ENCODE results near the gene OSR1. TPM values are rescaled to one million over a fixed set of nuclear protein-coding genes. Genes with fewer than 3 reads are reported as not detected.

OSR1 gene
- total and polyA plus RNA-seq, 2 of the 4 experiments (the other 2 are of a cell fraction) = 12.4 to 48.0 TPM

- H4K20me1 ChIP-seq (ENCODE audit: insufficient read depth, low read length) = no peaks in the 10 kb centered on the region
- WGBS, 2 experiments (ENCODE audit: extremely low coverage in 2 of 2, insufficient read length in 1 of 2) = no CpG with 5 or more reads among the region's 3 CpGs
- no peak overlapping the region for H2BK15ac ChIP-seq (ENCODE audit: low read depth, low read length)
- POLR2A ChIA-PET (ENCODE audit: unreplicated experiment) = no interaction called here
- intact Hi-C loops (cut with micrococcal nuclease) = loop anchor here (5.0 kb wide), 2 partner anchors 472 to 752 kb away; no protein-coding TSS in a partner anchor
- no peak overlapping the region for H3K27ac ChIP-seq (ENCODE audit: insufficient read depth, low read length)
- H4K8ac ChIP-seq (ENCODE audit: low read depth in 2 of 2, low read length in 2 of 2) = no peak overlapping the region
- CTCF ChIA-PET = interaction anchor here (1.6 kb wide), 1 partner anchor 843 kb away, joined by 4 read pairs; no protein-coding TSS in a partner anchor
- no peak overlapping the region for H2AK9ac ChIP-seq (replicated peaks; ENCODE audit: low read depth, low read length, poor library complexity)
- no peak overlapping the region for H2BK120ac ChIP-seq (ENCODE audit: low read depth, low read length)
- no peak for ATAC-seq (ENCODE audit: low read depth)
- H3K4me2 ChIP-seq (ENCODE audit: low read depth, low read length) = no peak overlapping the region
- no peak overlapping the region for H2AFZ ChIP-seq (replicated peaks; ENCODE audit: low read length, poor library complexity)
- H3K79me1 ChIP-seq (ENCODE audit: low read depth in 1 of 2, low read length in 2 of 2) = no peaks in the 10 kb centered on the region
- H3K14ac ChIP-seq (replicated peaks; ENCODE audit: low read depth, low read length) = no peak overlapping the region
- no peak overlapping the region for H4K91ac ChIP-seq (ENCODE audit: insufficient read depth, low read depth, low read length)
- no peak for TF ChIP-seq RAD21 (IDR thresholded peaks at IDR 0.05; ENCODE audit: low read length)
- TF ChIP-seq SMC3 (IDR thresholded peaks at IDR 0.05; ENCODE audit: low read depth, low read length) = no peak
- TF ChIP-seq RFX5 (IDR thresholded peaks at IDR 0.05; ENCODE audit: low read depth, low read length) = no peak
- no peak for TF ChIP-seq MAFK (IDR thresholded peaks at IDR 0.05; ENCODE audit: low read depth, low read length)
- TF ChIP-seq CEBPB (IDR thresholded peaks at IDR 0.05; ENCODE audit: low read depth, low read length) = no peak
- no peak for TF ChIP-seq NFE2L2 (IDR thresholded peaks at IDR 0.05; ENCODE audit: low read depth, low read length)
- no peak for TF ChIP-seq MAZ (IDR thresholded peaks at IDR 0.05; ENCODE audit: borderline replicate concordance, low read depth, low read length)
- TF ChIP-seq USF2 (IDR thresholded peaks at IDR 0.05; ENCODE audit: low read depth, low read length) = no peak
- no peak for TF ChIP-seq FOS (IDR thresholded peaks at IDR 0.05; ENCODE audit: low read depth, low read length)
- no peak overlapping the region for H4K5ac ChIP-seq (ENCODE audit: low read depth, low read length)
- H3K56ac ChIP-seq (ENCODE audit: extremely low read depth, insufficient read depth, low read length) = no peak overlapping the region
- no peak overlapping the region; the same call in 1 of the 2 replicates for H3K23ac ChIP-seq (ENCODE audit: low read depth, low read length)
- H2AK5ac ChIP-seq (ENCODE audit: low read depth, low read length) = peak overlapping the region; percentile 44; the same call in 1 of the 2 replicates
- no peak overlapping the region for H2BK5ac ChIP-seq (ENCODE audit: low read depth, low read length, poor library complexity, severe bottlenecking)
- DNase-seq = no peak
- H3K9me3 ChIP-seq (ENCODE audit: control insufficient read depth, insufficient read depth, low read length) = no peaks in the 10 kb centered on the region
- no peak overlapping the region for H3K4me3 ChIP-seq (ENCODE audit: insufficient read depth, low read depth, low read length)
- dilution Hi-C loops (cut with HindIII; ENCODE audit: low sequenced_read_pairs, unreplicated experiment) = no loop called here
- no peak overlapping the region for H3K18ac ChIP-seq (ENCODE audit: low read depth, low read length)
- H3K4me1 ChIP-seq (ENCODE audit: control insufficient read depth, insufficient read depth, low read length) = peaks cover 3% of the 10 kb centered on the region; the same call in 1 of the 2 replicates
- no peaks in the 10 kb centered on the region for H3K9me1 ChIP-seq (ENCODE audit: insufficient read depth, low read length)
- H3K36me3 ChIP-seq (ENCODE audit: control insufficient read depth, insufficient read depth, low read length) = no peaks in the 10 kb centered on the region
- no peak overlapping the region for H3K9ac ChIP-seq (ENCODE audit: low read depth, low read length)
- H3K27me3 ChIP-seq (ENCODE audit: control insufficient read depth, insufficient read depth, low read length) = peaks cover 17% of the 10 kb centered on the region
- no peak overlapping the region for H2BK20ac ChIP-seq (ENCODE audit: low read depth, low read length)
- H3K4ac ChIP-seq (ENCODE audit: low read depth, low read length) = no peak overlapping the region
- in situ Hi-C loops (cut with MboI; ENCODE audit: low sequenced_read_pairs) = loop anchor here (5.0 to 10.0 kb wide), 3 partner anchors 617 to 929 kb away; no protein-coding TSS in a partner anchor
- BruUV-seq (replicated peaks) = no TSS peak
Measured at GRCh38 chr2:19364014-19364413, 5.6 kb upstream of the OSR1 start.

All from IMR-90 (cell line).